ENCODE data around the gene TRPC4AP. TPM values are rescaled to one million over a fixed set of nuclear protein-coding genes. Genes with fewer than 3 reads are reported as not detected.
"Not testable (repeated sequence)": the region's sequence is repeated elsewhere in the genome, so short reads cannot be mapped to it uniquely, and the experiment has no call there.

TRPC4AP gene
- polyA plus RNA-seq, 2 donors = 25.7 to 26.9 TPM

- no peak overlapping the region for H3K27ac ChIP-seq (ENCODE audit: low read depth in 2 of 2, low read length in 1 of 2)
These were observed 7.0 kb downstream of the TRPC4AP start for GRCh38 chr20:35085477-35086225.

GRCh38 chr20:35084998-35085397, 7.6 kb downstream of the TRPC4AP start:
- WGBS, 2 donors = 72 to 89% methylated on average over 3 of the region's 3 CpGs
- no peaks in the 10 kb centered on the region for H3K36me3 ChIP-seq (ENCODE audit: control insufficient read depth in 2 of 2, insufficient read depth in 2 of 2, low read length in 1 of 2)
- H3K27ac ChIP-seq (ENCODE audit: low read depth in 2 of 2, low read length in 1 of 2) = no peak overlapping the region
- no peaks in the 10 kb centered on the region for H3K9me3 ChIP-seq (ENCODE audit: control insufficient read depth in 2 of 2, insufficient read depth in 1 of 2, low read depth in 1 of 2, low read length in 1 of 2)
- no peaks in the 10 kb centered on the region for H3K27me3 ChIP-seq (ENCODE audit: control insufficient read depth in 1 of 2, insufficient read depth in 2 of 2, low read length in 2 of 2)
- no peak overlapping the region for H3K4me3 ChIP-seq (ENCODE audit: low read depth in 1 of 2, low read length in 2 of 2)
- H3K4me1 ChIP-seq (ENCODE audit: control insufficient read depth in 2 of 2, insufficient read depth in 2 of 2, low read length in 1 of 2) = no peaks in the 10 kb centered on the region

More at GRCh38 chr20:35085477-35086225, 7.0 kb downstream of the TRPC4AP start:
- Histone ChIP-seq H3K27me3 (ENCODE audit: control insufficient read depth in 1 of 2, insufficient read depth in 2 of 2, low read length in 2 of 2) (no peaks in the 10 kb centered on the region), H3K4me1 (ENCODE audit: control insufficient read depth in 2 of 2, insufficient read depth in 2 of 2, low read length in 1 of 2) (no peaks in the 10 kb centered on the region), H3K9me3 (ENCODE audit: control insufficient read depth in 2 of 2, insufficient read depth in 1 of 2, low read depth in 1 of 2, low read length in 1 of 2) (no peaks in the 10 kb centered on the region), H3K4me3 (ENCODE audit: low read depth in 1 of 2, low read length in 2 of 2) (no peak overlapping the region), H3K36me3 (ENCODE audit: control insufficient read depth in 2 of 2, insufficient read depth in 2 of 2, low read length in 1 of 2) (no peaks in the 10 kb centered on the region)
- 93 to 95% methylated on average over 11 of the region's 11 CpGs for WGBS, 2 donors

DNA sequence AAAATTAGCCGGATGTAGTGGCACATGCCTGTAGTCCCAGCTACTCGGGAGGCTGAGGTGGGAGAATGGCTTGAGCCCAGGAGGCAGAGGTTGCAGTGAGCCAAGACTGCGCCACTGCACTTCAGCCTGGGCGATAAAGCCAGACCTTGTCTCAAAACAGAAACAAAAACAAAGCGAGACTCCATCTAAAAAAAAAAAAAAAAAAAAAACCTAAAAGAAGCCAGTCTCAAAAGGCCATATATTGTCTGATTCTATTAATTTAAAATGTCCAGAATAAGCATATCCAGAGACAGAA, 12.3 kb downstream of the TRPC4AP start:
- H3K36me3 ChIP-seq (ENCODE audit: control insufficient read depth in 2 of 2, insufficient read depth in 2 of 2, low read length in 1 of 2); H3K4me3 ChIP-seq (ENCODE audit: low read depth in 1 of 2, low read length in 2 of 2); H3K4me1 ChIP-seq (ENCODE audit: control insufficient read depth in 2 of 2, insufficient read depth in 2 of 2, low read length in 1 of 2); H3K27ac ChIP-seq (ENCODE audit: low read depth in 2 of 2, low read length in 1 of 2); H3K9me3 ChIP-seq (ENCODE audit: control insufficient read depth in 2 of 2, insufficient read depth in 1 of 2, low read depth in 1 of 2, low read length in 1 of 2); H3K27me3 ChIP-seq (ENCODE audit: control insufficient read depth in 1 of 2, insufficient read depth in 2 of 2, low read length in 2 of 2): not testable (repeated sequence)
- WGBS, 2 donors = 79 to 87% methylated on average over 5 of the region's 5 CpGs

- Histone ChIP-seq H3K36me3 (ENCODE audit: control insufficient read depth in 2 of 2, insufficient read depth in 2 of 2, low read length in 1 of 2) (peaks cover 0 to 9% of the 10 kb centered on the region in 2 donors), H3K27me3 (ENCODE audit: control insufficient read depth in 1 of 2, insufficient read depth in 2 of 2, low read length in 2 of 2) (no peaks in the 10 kb centered on the region), H3K4me3 (ENCODE audit: low read depth in 1 of 2, low read length in 2 of 2) (no peak overlapping the region), H3K27ac (ENCODE audit: low read depth in 2 of 2, low read length in 1 of 2) (no peak overlapping the region), H3K9me3 (ENCODE audit: control insufficient read depth in 2 of 2, insufficient read depth in 1 of 2, low read depth in 1 of 2, low read length in 1 of 2) (no peaks in the 10 kb centered on the region), H3K4me1 (ENCODE audit: control insufficient read depth in 2 of 2, insufficient read depth in 2 of 2, low read length in 1 of 2) (peaks cover 0 to 5% of the 10 kb centered on the region in 2 donors)
- WGBS, 2 donors = 83 to 91% methylated on average over 8 of the region's 8 CpGs
These were observed 12.9 kb downstream of the TRPC4AP start for GRCh38 chr20:35079472-35080347.

DNA sequence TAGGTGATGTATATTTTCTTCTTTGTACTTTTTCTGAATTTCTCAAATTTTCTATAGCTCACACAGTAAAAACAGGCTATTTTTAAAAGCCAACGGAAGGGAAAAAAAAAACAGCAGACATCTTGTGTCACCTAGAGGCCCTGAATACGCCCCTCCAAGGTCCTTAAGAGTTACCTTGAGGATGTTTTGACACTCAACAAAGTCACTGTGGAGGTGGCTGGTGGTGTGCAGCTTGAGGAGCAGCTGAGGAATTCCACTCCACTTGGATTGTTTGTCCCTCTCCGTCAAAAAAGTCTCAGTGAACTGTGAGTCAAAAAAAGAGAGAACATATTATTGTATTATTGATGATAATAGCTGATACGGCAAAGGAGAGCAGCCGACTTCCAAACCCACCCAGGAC, 14.7 kb downstream of the TRPC4AP start:
- H3K36me3 ChIP-seq (ENCODE audit: control insufficient read depth in 2 of 2, insufficient read depth in 2 of 2, low read length in 1 of 2) = peaks cover 0 to 9% of the 10 kb centered on the region in 2 donors
- H3K27ac ChIP-seq (ENCODE audit: low read depth in 2 of 2, low read length in 1 of 2) = peak overlapping the region in 1 of 2 donors; percentile 30
- no peaks in the 10 kb centered on the region for H3K27me3 ChIP-seq (ENCODE audit: control insufficient read depth in 1 of 2, insufficient read depth in 2 of 2, low read length in 2 of 2)
- H3K4me3 ChIP-seq (ENCODE audit: low read depth in 1 of 2, low read length in 2 of 2) = no peak overlapping the region
- H3K4me1 ChIP-seq (ENCODE audit: control insufficient read depth in 2 of 2, insufficient read depth in 2 of 2, low read length in 1 of 2) = peaks cover 0 to 5% of the 10 kb centered on the region in 2 donors
- WGBS, 2 donors = 96 to 98% methylated on average over 5 of the region's 5 CpGs
- no peaks in the 10 kb centered on the region for H3K9me3 ChIP-seq (ENCODE audit: control insufficient read depth in 2 of 2, insufficient read depth in 1 of 2, low read depth in 1 of 2, low read length in 1 of 2)

DNA sequence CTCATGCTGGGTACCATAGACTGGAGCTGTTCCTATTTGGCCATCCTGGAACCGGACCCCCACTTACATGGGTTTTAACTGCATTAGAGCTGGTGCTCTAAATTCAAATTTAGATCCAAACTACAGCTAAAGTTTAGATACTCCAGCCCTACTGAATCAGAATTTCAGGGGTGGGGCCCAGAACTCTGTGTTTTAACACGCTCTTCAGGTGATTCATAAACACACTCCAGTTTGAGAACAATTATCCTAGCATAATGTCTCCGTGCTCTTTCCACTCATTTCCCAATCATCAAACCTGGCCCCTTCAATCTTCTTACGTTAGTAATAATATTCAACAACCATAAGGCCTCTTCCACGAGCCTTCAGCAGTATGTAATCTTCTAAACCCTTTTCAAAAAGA, 15.3 kb downstream of the TRPC4AP start:
- H3K4me3 ChIP-seq (ENCODE audit: low read depth in 1 of 2, low read length in 2 of 2) = no peak overlapping the region
- peak overlapping the region in 1 of 2 donors; percentile 66 for H3K27ac ChIP-seq (ENCODE audit: low read depth in 2 of 2, low read length in 1 of 2)
- no peaks in the 10 kb centered on the region for H3K27me3 ChIP-seq (ENCODE audit: control insufficient read depth in 1 of 2, insufficient read depth in 2 of 2, low read length in 2 of 2)
- WGBS, 2 donors = 74 to 82% methylated on average over 5 of the region's 5 CpGs
- H3K4me1 ChIP-seq (ENCODE audit: control insufficient read depth in 2 of 2, insufficient read depth in 2 of 2, low read length in 1 of 2) = peaks cover 0 to 5% of the 10 kb centered on the region in 2 donors
- H3K9me3 ChIP-seq (ENCODE audit: control insufficient read depth in 2 of 2, insufficient read depth in 1 of 2, low read depth in 1 of 2, low read length in 1 of 2) = no peaks in the 10 kb centered on the region
- peaks cover 0 to 9% of the 10 kb centered on the region in 2 donors for H3K36me3 ChIP-seq (ENCODE audit: control insufficient read depth in 2 of 2, insufficient read depth in 2 of 2, low read length in 1 of 2)

- not testable (repeated sequence) for H3K27me3 ChIP-seq (ENCODE audit: control insufficient read depth in 1 of 2, insufficient read depth in 2 of 2, low read length in 2 of 2); H3K9me3 ChIP-seq (ENCODE audit: control insufficient read depth in 2 of 2, insufficient read depth in 1 of 2, low read depth in 1 of 2, low read length in 1 of 2); H3K36me3 ChIP-seq (ENCODE audit: control insufficient read depth in 2 of 2, insufficient read depth in 2 of 2, low read length in 1 of 2); H3K27ac ChIP-seq (ENCODE audit: low read depth in 2 of 2, low read length in 1 of 2); H3K4me3 ChIP-seq (ENCODE audit: low read depth in 1 of 2, low read length in 2 of 2); H3K4me1 ChIP-seq (ENCODE audit: control insufficient read depth in 2 of 2, insufficient read depth in 2 of 2, low read length in 1 of 2)
- WGBS, 2 donors = 88 to 90% methylated on average over 7 to 8 of the region's 8 CpGs
These were observed 21.0 kb downstream of the TRPC4AP start for GRCh38 chr20:35071436-35072153.

GRCh38 chr20:35066194-35066593, 26.4 kb downstream of the TRPC4AP start:
- H3K4me3 ChIP-seq (ENCODE audit: low read depth in 1 of 2, low read length in 2 of 2) = no peak overlapping the region
- no peaks in the 10 kb centered on the region for H3K27me3 ChIP-seq (ENCODE audit: control insufficient read depth in 1 of 2, insufficient read depth in 2 of 2, low read length in 2 of 2)
- peaks cover 0 to 3% of the 10 kb centered on the region in 2 donors for H3K36me3 ChIP-seq (ENCODE audit: control insufficient read depth in 2 of 2, insufficient read depth in 2 of 2, low read length in 1 of 2)
- H3K27ac ChIP-seq (ENCODE audit: low read depth in 2 of 2, low read length in 1 of 2) = no peak overlapping the region
- no peaks in the 10 kb centered on the region for H3K9me3 ChIP-seq (ENCODE audit: control insufficient read depth in 2 of 2, insufficient read depth in 1 of 2, low read depth in 1 of 2, low read length in 1 of 2)
- peaks cover 0 to 3% of the 10 kb centered on the region in 2 donors for H3K4me1 ChIP-seq (ENCODE audit: control insufficient read depth in 2 of 2, insufficient read depth in 2 of 2, low read length in 1 of 2)
- 85 to 89% methylated on average over 6 of the region's 6 CpGs for WGBS, 2 donors

GRCh38 chr20:35065181-35065580, 27.4 kb downstream of the TRPC4AP start:
- Histone ChIP-seq H3K27ac (ENCODE audit: low read depth in 2 of 2, low read length in 1 of 2) (no peak overlapping the region), H3K36me3 (ENCODE audit: control insufficient read depth in 2 of 2, insufficient read depth in 2 of 2, low read length in 1 of 2) (peaks cover 0 to 3% of the 10 kb centered on the region in 2 donors), H3K4me3 (ENCODE audit: low read depth in 1 of 2, low read length in 2 of 2) (no peak overlapping the region), H3K9me3 (ENCODE audit: control insufficient read depth in 2 of 2, insufficient read depth in 1 of 2, low read depth in 1 of 2, low read length in 1 of 2) (no peaks in the 10 kb centered on the region), H3K4me1 (ENCODE audit: control insufficient read depth in 2 of 2, insufficient read depth in 2 of 2, low read length in 1 of 2) (peaks cover 0 to 3% of the 10 kb centered on the region in 2 donors), H3K27me3 (ENCODE audit: control insufficient read depth in 1 of 2, insufficient read depth in 2 of 2, low read length in 2 of 2) (no peaks in the 10 kb centered on the region)

Measured in esophagus (tissue), 2 donors.